Activated T-cell treated with anti-CD3 and anti-CD28 coated beads, Interleukin-2, amount 50 U/mL, for 72 hours (primary cell): Measurements from ENCODE around the gene APOL1. TPM values are rescaled to one million over a fixed set of nuclear protein-coding genes. Genes with fewer than 3 reads are reported as not detected.
"Not testable (repeated sequence)": the region's sequence is repeated elsewhere in the genome, so short reads cannot be mapped to it uniquely, and the experiment has no call there.

Source experiments
- ATAC-seq, 2 donors: fragments of 150-1000 bp; cut with Tn5 transposase; replicated peaks in 1 of 2; 2 replicates each; pipeline ENCODE4 v1.10.0; 2021; ENCODE audit warnings: moderate library complexity in 2 of 2, mild to moderate bottlenecking in 1 of 2
- DNase-seq, 2 donors: peaks; one replicate each; pipeline ENCODE4 v3.0.0; 2021 to 2022; ENCODE audit warnings: mixed read lengths in 1 of 2
- H3K27ac Mint-ChIP-seq: one replicate; pipeline ENCODE4 v1.8.0; 2022; ENCODE audit warnings: mild to moderate bottlenecking, moderate library complexity, mixed read lengths
- H3K27me3 Mint-ChIP-seq: one replicate; pipeline ENCODE4 v1.8.0; 2022; ENCODE audit warnings: low read depth, mixed read lengths
- H3K36me3 Mint-ChIP-seq, 2 donors: one replicate each; pipeline ENCODE4 v1.8.0; 2022; ENCODE audit warnings: mixed read lengths in 2 of 2, mild to moderate bottlenecking in 1 of 2; ENCODE audit not compliant: insufficient read depth in 2 of 2
- H3K4me1 Mint-ChIP-seq: one replicate; pipeline ENCODE4 v1.8.0; 2022; ENCODE audit warnings: low read depth, mixed read lengths
- H3K4me3 Mint-ChIP-seq, 2 donors: one replicate each; pipeline ENCODE4 v1.8.0; 2022; ENCODE audit warnings: mild to moderate bottlenecking in 2 of 2, mixed read lengths in 2 of 2, moderate library complexity in 2 of 2
- H3K9me3 Mint-ChIP-seq, 2 donors: one replicate each; pipeline ENCODE4 v1.8.0; 2022; ENCODE audit warnings: mixed read lengths in 2 of 2
- total RNA-seq, 2 donors: library from RNA; stranded (reverse); gene quantifications; one replicate each; pipeline ENCODE4 v1.2.3, GENCODE V29; 2022

Gene APOL1, protein sequence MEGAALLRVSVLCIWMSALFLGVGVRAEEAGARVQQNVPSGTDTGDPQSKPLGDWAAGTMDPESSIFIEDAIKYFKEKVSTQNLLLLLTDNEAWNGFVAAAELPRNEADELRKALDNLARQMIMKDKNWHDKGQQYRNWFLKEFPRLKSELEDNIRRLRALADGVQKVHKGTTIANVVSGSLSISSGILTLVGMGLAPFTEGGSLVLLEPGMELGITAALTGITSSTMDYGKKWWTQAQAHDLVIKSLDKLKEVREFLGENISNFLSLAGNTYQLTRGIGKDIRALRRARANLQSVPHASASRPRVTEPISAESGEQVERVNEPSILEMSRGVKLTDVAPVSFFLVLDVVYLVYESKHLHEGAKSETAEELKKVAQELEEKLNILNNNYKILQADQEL
- total RNA-seq, result 10 to 100 TPM; 32.7 to 44.5 TPM

DNA sequence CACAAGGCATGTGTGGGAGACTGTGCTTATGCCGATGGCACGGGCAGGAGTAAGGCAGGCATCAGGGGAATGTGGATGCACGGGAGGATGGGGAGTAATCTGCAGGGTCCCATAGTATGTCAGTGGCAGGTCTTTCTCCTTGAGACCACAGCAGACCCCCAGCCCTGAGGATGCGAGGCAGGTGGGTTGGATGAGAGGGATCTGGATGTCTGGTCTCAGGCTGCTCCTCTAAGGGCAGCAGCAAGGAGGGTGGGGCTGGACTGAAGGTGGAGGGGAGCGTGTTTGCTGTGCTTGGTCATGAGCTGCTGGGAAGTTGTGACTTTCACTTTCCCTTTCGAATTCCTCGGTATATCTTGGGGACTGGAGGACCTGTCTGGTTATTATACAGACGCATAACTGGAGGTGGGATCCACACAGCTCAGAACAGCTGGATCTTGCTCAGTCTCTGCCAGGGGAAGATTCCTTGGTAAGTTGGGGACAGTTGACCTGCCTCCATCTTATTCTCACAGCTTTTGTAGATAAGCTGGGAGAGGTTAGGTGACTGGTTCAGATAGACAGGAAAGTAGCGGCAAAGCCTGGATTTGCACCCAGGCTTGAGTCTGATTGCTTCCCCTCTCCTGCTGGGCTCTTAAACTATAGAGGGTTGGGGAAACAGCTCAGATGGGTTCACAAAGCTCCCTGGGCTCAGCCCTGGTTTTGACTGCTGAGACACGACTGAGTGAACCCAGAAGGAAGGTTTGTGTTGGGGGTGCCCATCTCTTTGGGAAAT lies at the start of gene APOL1:
TSS of gene APOL1 (plus strand) at position 380 of the 769 bp plus-strand sequence. CDS start 1,823 bp downstream, outside the sequence.
- H3K4me1 Mint-ChIP-seq, result peaks cover 72% of the 10 kb centered on the region
- no peaks in the 10 kb centered on the region for H3K27me3 Mint-ChIP-seq
- H3K36me3 Mint-ChIP-seq, result peaks cover 10 to 14% of the 10 kb centered on the region in 2 donors
- peaks cover 0 to 6% of the 10 kb centered on the region in 2 donors for H3K9me3 Mint-ChIP-seq
- peak within 1 kb of the TSS; percentile 93 to 96 for H3K4me3 Mint-ChIP-seq
- H3K27ac Mint-ChIP-seq, result peak within 1 kb of the TSS; percentile 98
- peak; percentile 60 to 62 for DNase-seq
- ATAC-seq, result peak; percentile 82 to 84

DNA sequence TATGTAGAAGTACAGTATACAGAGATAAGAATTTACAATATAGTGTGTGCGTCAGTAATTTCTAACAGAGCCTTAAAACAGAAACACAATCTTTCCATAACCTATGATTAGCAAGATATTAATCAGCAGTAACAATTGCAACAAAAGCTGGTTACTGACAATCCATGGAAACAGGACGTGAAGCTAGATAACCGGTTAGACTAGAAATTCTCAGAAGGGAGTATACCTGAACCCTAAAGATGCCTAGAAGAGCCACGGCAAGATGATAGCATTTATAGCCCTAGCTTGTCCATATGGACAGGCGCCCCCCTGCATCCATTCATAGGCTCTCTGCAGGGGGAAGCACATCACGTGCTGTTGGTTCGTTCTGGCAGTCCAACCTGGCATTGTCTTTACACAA lies 49.5 kb upstream of the APOL1 start:
- DNase-seq, H3K27ac Mint-ChIP-seq, H3K4me1 Mint-ChIP-seq, H3K9me3 Mint-ChIP-seq, ATAC-seq, H3K27me3 Mint-ChIP-seq, H3K36me3 Mint-ChIP-seq, H3K4me3 Mint-ChIP-seq: not testable (repeated sequence)

DNA sequence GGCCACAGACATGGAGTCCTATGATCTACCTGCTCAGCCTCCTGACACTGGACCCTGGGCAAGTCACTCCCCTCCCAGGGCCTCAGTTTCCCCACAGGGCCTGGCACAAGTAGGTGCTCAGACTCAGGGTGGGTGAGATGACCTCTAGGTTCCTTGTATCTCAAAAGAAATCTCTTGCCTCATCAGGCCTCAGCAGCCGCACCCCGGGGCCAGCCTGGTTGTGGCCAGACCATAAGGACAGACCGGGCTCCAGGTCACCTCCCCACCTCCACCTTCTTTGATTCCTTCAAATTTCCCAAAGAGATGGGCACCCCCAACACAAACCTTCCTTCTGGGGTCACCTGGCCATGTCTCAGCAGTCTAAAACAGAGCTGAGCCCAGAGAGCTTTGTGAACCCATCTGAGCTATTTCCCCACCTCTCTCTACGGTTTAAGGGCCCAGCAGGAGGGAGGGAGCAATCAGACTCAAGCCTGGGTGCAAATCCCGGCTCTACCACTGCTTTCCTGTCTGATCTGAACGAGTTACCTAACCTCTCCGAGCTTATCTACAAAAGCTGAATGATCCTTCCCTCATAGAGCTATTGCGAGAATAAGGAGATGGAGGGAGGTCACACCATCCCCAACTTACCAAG lies 48.8 kb upstream of the APOL1 start:
- Mint-ChIP-seq H3K36me3 (peaks cover 1 to 2% of the 10 kb centered on the region in 2 donors), H3K4me1 (peaks cover 5% of the 10 kb centered on the region), H3K27ac (no peak overlapping the region), H3K4me3 (no peak overlapping the region), H3K9me3 (peaks cover 0 to under 1% of the 10 kb centered on the region in 2 donors), H3K27me3 (peaks cover 9% of the 10 kb centered on the region)
- ATAC-seq (no peak), DNase-seq (no peak)

DNA sequence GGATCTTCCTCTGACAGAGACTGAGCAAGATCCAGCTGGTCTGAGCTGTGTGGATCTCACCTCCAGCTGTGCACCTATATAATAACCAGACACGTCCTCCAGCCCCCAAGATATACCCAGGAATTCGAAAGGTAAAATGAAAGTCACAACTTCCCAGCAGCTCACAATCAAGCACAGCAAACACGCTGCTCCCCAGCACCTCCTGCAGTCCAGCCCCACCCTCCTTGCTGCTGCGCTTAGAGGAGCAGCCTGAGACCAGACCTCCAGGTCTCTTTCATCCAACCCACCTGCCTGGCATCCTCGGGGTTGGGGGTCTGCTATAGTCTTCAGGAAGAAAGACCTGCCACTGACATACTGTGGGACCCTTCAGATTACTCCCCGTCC lies 48.3 kb upstream of the APOL1 start:
- DNase-seq, result no peak
- H3K4me1 Mint-ChIP-seq, result peaks cover 5% of the 10 kb centered on the region
- peaks cover 3 to 4% of the 10 kb centered on the region in 2 donors for H3K36me3 Mint-ChIP-seq
- ATAC-seq, result no peak
- H3K27ac Mint-ChIP-seq, result no peak overlapping the region
- peaks cover 12% of the 10 kb centered on the region for H3K27me3 Mint-ChIP-seq
- peaks cover 0 to 4% of the 10 kb centered on the region in 2 donors for H3K9me3 Mint-ChIP-seq
- H3K4me3 Mint-ChIP-seq, result no peak overlapping the region

DNA sequence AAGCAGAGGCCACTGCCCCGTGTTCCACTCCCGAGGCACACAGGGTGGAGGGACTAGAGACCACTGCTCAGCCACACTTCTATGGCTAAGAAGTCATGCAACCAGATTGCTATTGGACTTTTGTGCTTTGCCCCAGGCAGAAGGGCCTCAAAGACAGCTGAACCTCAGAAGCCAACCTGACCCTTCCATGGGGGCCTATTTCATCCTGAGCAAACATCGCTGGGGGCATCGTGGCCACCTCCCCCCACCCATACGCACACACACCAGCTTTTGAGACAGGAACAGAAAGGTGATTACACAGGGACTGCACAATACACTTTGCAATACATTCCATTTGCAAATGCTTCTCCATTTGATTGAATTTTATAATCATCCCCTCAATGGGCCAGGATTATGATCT lies 47.4 kb upstream of the APOL1 start:
- not testable (repeated sequence) for H3K4me3 Mint-ChIP-seq, H3K36me3 Mint-ChIP-seq, H3K27ac Mint-ChIP-seq, H3K9me3 Mint-ChIP-seq, DNase-seq, H3K4me1 Mint-ChIP-seq, ATAC-seq
- H3K27me3 Mint-ChIP-seq, result peaks cover 16% of the 10 kb centered on the region

DNA sequence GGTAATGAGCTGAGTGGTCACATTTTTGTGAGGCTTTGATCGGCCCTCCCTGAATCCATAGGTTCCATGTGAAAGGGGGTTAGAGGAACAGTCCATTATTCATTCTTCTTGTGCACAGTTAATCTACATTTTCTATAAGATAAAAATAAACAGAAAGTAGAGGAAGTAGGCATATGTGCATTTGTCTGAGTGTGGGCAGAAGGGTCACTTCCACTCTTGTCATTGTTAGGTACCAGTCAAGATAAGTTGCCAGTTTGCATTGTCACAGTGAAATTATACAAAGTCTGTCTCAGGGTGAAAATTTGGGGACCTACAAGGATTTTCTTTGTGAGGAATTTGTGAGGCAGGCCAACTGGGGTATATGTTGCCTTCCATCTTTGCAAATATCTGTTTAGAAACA lies 46.7 kb upstream of the APOL1 start:
- Mint-ChIP-seq H3K27me3 (peaks cover 23% of the 10 kb centered on the region), H3K36me3 (peaks cover 3 to 4% of the 10 kb centered on the region in 2 donors), H3K4me3 (no peak overlapping the region), H3K9me3 (peaks cover 0 to 4% of the 10 kb centered on the region in 2 donors), H3K27ac (no peak overlapping the region), H3K4me1 (peaks cover 9% of the 10 kb centered on the region)
- no peak for DNase-seq
- no peak for ATAC-seq

DNA sequence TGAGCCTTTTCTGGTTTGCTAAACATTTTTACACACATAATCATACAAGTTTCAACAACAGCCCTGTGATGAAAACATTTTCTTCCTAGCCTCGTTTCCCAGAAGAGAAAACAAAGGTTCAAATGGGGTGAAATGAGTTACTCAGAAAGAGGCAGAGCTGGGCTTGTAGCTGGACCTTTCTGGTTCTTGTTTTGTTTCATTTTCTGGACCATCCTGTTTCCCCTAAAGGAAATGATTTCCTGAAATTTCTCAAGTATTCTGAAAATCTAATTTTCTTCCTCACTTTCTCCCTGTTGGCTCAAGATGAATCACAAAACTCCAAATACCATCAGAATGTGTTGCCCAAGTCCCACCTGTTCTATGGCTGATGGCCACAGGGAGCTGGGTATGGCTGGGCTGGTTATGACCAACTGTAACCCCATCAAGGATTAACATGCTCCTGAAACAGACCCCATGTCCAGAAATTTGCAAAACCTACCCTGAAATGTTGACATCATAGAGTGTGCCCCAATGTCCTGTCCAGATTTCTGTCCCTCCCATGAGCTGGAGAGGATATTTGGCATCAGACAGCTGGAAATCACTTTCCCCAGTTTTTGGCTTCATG lies 44.7 kb upstream of the APOL1 start:
- no peak for ATAC-seq
- H3K27ac Mint-ChIP-seq, result no peak overlapping the region

DNA sequence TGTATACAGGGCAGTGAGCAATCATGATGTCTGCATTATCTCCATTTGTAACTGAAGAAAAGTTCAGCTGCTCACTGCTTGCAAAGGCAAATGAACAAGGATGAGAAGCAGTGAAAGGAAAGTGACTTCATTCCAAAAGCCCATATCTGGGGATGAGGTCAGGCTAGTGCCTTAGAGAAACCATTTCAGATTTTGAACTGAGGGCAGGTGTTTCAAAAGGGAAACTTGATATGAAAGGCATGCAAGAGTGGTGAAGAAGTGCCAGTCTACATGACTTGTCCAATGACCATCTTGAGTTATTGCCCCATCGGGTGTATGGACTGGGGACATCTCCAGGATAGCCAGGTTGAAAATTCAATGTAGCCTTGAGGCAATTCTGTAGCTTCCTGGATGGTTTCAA lies 44.0 kb upstream of the APOL1 start:
- H3K27me3 Mint-ChIP-seq, result peaks cover 47% of the 10 kb centered on the region
- ATAC-seq (no peak), DNase-seq (no peak)
- no peak overlapping the region for H3K27ac Mint-ChIP-seq
- no peak overlapping the region for H3K4me3 Mint-ChIP-seq
- peaks cover 7% of the 10 kb centered on the region for H3K4me1 Mint-ChIP-seq
- H3K36me3 Mint-ChIP-seq, result peaks cover 3 to 4% of the 10 kb centered on the region in 2 donors
- H3K9me3 Mint-ChIP-seq, result peaks cover 0 to 4% of the 10 kb centered on the region in 2 donors

More for the DNA sequence above, 44.7 kb upstream of the APOL1 start:
- H3K4me3 Mint-ChIP-seq, result no peak overlapping the region
- peaks cover 0 to 4% of the 10 kb centered on the region in 2 donors for H3K9me3 Mint-ChIP-seq
- peaks cover 42% of the 10 kb centered on the region for H3K27me3 Mint-ChIP-seq
- H3K36me3 Mint-ChIP-seq, result peaks cover 3 to 4% of the 10 kb centered on the region in 2 donors
- H3K4me1 Mint-ChIP-seq, result peaks cover 7% of the 10 kb centered on the region
- DNase-seq, result no peak

DNA sequence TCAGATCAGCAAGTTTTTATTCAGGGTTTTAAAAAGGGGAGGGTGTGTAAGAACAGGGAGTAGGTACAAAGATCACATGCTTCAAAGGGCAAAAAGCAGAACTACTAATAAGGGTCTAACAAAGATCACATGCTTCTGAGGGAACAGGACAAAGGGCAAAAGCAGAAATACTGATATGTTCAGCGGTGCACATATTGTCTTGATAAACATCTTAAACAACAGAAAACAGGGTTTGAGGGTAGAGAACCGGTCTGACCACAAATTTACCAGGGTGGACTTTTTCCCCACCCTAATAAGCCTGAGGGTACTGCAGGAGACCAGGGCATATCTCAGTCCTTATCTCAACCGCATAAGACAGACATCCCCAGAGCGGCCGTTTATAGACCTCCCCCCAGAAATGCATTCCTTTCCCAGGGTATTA lies 43.4 kb upstream of the APOL1 start:
- not testable (repeated sequence) for DNase-seq, H3K36me3 Mint-ChIP-seq, H3K9me3 Mint-ChIP-seq, H3K4me3 Mint-ChIP-seq, H3K4me1 Mint-ChIP-seq, ATAC-seq, H3K27ac Mint-ChIP-seq
- H3K27me3 Mint-ChIP-seq, result peaks cover 51% of the 10 kb centered on the region

DNA sequence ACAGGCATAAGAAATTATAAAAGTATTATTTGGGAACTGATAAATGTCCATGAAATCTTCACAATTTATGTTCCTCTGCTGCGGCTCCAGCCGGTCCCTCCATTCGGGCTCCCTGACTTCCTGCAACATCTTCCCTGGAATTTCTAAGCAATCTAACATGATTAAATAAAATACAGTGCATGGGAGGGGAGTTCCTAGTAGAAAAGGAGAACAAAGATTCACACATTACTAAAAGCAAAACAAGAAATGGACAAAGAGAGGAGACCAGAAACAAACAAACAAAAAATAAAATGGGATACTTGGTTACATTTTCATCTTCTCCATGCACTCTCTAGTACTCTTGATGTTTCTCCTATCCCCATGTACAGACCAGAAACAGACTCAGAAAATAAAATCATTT lies 42.7 kb upstream of the APOL1 start:
- Mint-ChIP-seq H3K36me3 (peaks cover 3 to 4% of the 10 kb centered on the region in 2 donors), H3K9me3 (peaks cover 0 to 4% of the 10 kb centered on the region in 2 donors), H3K27ac (no peak overlapping the region), H3K4me3 (no peak overlapping the region), H3K27me3 (peaks cover 51% of the 10 kb centered on the region), H3K4me1 (peaks cover 7% of the 10 kb centered on the region)
- DNase-seq, result no peak
- ATAC-seq, result no peak

DNA sequence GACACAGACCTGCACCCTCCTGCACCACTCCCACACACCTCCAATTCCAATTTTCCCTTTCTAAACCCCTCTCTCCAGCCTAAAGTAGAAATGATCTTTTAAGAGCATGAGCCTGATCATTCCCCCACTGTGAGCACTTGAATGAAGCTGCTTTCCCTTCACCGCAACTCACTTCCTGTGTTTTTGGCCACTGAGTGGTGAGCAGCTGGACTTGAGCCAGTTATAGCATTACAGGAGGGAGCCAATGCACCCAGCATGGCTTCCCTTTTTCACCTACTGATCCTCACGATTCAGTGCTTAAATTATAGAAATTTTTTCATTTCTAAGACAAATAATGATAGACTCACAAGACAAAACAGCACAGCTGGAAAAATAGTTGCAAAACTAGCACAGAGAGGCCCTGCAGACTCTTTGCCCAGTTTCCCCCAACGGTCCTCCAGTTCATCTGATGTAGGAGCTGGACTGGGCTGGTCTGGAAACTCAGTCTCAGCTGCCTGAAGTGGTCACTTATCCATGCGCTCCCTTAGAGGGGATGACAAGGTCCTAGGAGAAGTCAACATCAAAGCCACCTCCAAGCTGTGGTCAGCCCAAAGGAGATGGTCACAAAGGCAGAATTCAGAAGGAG lies 41.6 kb upstream of the APOL1 start:
- peaks cover 3 to 4% of the 10 kb centered on the region in 2 donors for H3K36me3 Mint-ChIP-seq
- peaks cover 51% of the 10 kb centered on the region for H3K27me3 Mint-ChIP-seq
- no peak for ATAC-seq

DNA sequence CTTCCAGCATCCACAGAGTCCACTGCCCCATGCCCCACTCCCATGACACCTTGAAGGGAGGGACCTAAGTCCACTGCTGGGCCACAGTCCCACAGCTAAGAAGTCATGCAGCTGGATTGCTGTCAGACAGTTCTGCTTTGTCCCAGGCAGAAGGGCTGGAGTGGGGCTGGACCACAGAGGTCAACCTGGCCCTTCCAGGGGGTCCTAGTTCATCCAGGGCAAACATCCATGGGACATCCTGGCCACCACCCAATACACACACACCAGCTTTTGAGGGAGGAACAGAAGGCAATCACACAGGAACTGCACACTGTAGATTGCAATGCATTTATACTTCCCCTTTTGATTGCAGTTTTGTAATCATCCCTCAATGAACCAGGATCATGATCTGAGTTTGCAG lies 40.0 kb upstream of the APOL1 start:
- no peak overlapping the region for H3K4me3 Mint-ChIP-seq
- H3K27ac Mint-ChIP-seq, result no peak overlapping the region
- DNase-seq (no peak), ATAC-seq (no peak)
- H3K36me3 Mint-ChIP-seq, result peaks cover 3 to 4% of the 10 kb centered on the region in 2 donors
- peaks cover 0 to 4% of the 10 kb centered on the region in 2 donors for H3K9me3 Mint-ChIP-seq
- peaks cover 54% of the 10 kb centered on the region for H3K27me3 Mint-ChIP-seq
- peaks cover 7% of the 10 kb centered on the region for H3K4me1 Mint-ChIP-seq

More for the DNA sequence above, 41.6 kb upstream of the APOL1 start:
- no peak for DNase-seq
- no peak overlapping the region for H3K4me3 Mint-ChIP-seq
- peaks cover 0 to 4% of the 10 kb centered on the region in 2 donors for H3K9me3 Mint-ChIP-seq
- peaks cover 7% of the 10 kb centered on the region for H3K4me1 Mint-ChIP-seq
- H3K27ac Mint-ChIP-seq, result no peak overlapping the region
